Measurements from ENCODE around the gene ARSJ.

ARSJ gene

GRCh38 chr4:113899271-113900070 lies 80.0 kb downstream of the ARSJ start:
- DNase-seq (ENCODE audit: low read depth) = no peak

GRCh38 chr4:113893546-113893945 lies 85.9 kb downstream of the ARSJ start:
- DNase-seq (ENCODE audit: low read depth) = no peak

GRCh38 chr4:113888006-113888405 lies 91.4 kb downstream of the ARSJ start:
- DNase-seq (ENCODE audit: low read depth) = no peak

GRCh38 chr4:113885291-113885690 lies 94.2 kb downstream of the ARSJ start:
- no peak for DNase-seq (ENCODE audit: low read depth)

GRCh38 chr4:113884655-113885054 lies 94.8 kb downstream of the ARSJ start:
- DNase-seq (ENCODE audit: low read depth) = no peak

- DNase-seq (ENCODE audit: low read depth) = no peak
Measured at GRCh38 chr4:113882668-113883067, 96.8 kb downstream of the ARSJ start.

GRCh38 chr4:113881256-113881655 lies 98.2 kb downstream of the ARSJ start:
- no peak for DNase-seq (ENCODE audit: low read depth)

GRCh38 chr4:113880240-113881028 lies 99.0 kb downstream of the ARSJ start:
- DNase-seq (ENCODE audit: low read depth) = no peak

- DNase-seq (ENCODE audit: low read depth) = no peak
Measured at GRCh38 chr4:113878668-113879067, 100.8 kb downstream of the ARSJ start.

- no peak for DNase-seq (ENCODE audit: low read depth)
Measured at GRCh38 chr4:113874480-113874879, 105.0 kb downstream of the ARSJ start.

- no peak for DNase-seq (ENCODE audit: low read depth)
Measured at GRCh38 chr4:113873508-113873907, 105.9 kb downstream of the ARSJ start.

GRCh38 chr4:113872426-113873260 lies 106.8 kb downstream of the ARSJ start:
- no peak for DNase-seq (ENCODE audit: low read depth)

- DNase-seq (ENCODE audit: low read depth) = no peak
Measured at GRCh38 chr4:113871080-113871479, 108.4 kb downstream of the ARSJ start.

- peak; percentile 43 for DNase-seq (ENCODE audit: low read depth)
Measured at GRCh38 chr4:113869743-113870375, 109.6 kb downstream of the ARSJ start.

GRCh38 chr4:113866611-113867010 lies 112.8 kb downstream of the ARSJ start:
- no peak for DNase-seq (ENCODE audit: low read depth)

GRCh38 chr4:113858924-113859323 lies 120.5 kb downstream of the ARSJ start:
- DNase-seq (ENCODE audit: low read depth) = no peak

- DNase-seq (ENCODE audit: low read depth) = no peak
Measured at GRCh38 chr4:113851816-113852215, 127.6 kb downstream of the ARSJ start.
